ENCODE results near the gene ABCA2.

ABCA2 gene

DNA sequence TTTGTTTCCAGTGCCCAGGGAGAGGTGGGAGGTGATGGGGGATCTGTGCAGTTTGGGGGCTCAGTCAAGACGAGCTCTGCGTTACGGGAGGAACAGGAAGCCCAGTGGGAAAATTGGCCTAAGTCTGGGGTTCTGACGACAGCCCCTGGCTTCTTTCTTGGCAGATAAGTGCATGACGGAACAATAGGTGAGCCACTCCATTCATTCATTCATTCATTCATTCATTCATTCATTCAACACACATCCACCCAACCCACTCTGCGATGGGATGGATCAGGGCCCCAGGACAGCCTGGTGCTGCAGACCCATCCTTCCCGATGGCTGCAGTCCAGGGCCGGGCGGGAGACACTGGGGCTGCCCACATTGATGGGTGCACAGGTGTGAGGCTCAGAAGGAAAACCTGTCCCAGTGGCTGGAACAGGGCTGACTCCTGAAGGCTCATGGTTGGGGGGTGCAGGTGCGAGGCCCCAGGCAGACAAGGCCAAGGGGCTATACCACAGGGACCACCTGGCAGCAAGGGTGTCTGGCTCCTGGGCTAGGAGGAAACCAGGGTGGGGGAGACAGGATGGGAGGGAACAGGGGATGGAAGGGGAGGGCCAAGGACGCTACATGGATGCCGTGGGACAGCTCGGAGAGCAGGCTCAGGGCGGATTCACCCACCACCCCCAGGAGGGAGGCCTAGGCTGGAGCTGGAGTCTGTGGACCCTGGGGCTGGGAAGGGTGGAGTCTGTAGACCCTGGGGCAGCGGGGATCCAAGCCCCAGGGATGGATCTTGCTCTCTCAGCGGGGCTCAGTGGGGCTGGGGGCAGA, 47.2 kb downstream of the ABCA2 start:
- ChIA-PET POLR2A (no interaction called here), CTCF (no interaction called here)
- DNase-seq (ENCODE audit: extremely low spot score) = no peak
- no peak for TF ChIP-seq CTCF (IDR thresholded peaks at IDR 0.05; ENCODE audit: control extremely low read depth, extremely low read depth, low read depth, missing control alignments)

- POLR2A ChIA-PET = no interaction called here
- DNase-seq (ENCODE audit: extremely low spot score) = no peak
- TF ChIP-seq CTCF (IDR thresholded peaks at IDR 0.05; ENCODE audit: control extremely low read depth, extremely low read depth, low read depth, missing control alignments) = no peak
- CTCF ChIA-PET = no interaction called here
Measured at GRCh38 chr9:136979769-136980587, 48.1 kb downstream of the ABCA2 start.

DNA sequence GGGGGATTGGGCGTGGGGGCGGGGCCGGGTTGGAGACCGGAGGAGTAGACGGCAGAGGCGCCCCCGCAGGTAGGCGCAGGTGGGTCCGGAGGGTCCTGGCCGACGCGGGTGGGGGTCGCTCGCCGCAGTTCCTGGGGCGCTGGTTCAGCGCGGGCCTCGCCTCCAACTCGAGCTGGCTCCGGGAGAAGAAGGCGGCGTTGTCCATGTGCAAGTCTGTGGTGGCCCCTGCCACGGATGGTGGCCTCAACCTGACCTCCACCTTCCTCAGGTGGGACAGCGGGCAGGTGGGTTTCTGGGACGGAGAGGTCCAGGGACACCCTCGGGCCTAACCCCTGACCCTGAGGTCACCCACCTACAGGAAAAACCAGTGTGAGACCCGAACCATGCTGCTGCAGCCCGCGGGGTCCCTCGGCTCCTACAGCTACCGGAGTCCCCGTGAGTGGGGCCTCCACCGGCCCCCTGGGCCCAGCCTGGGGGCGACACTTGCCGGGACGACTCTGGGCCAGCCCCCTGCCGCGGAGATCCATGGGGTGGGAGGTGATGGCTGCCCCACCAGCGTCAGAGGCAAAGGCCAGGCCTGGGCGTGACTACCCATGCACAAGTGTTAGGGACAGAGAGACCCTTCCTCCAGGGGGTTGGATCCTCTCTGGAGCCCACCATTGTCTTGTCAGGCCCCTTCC, 49.0 kb downstream of the ABCA2 start:
- DNase-seq (ENCODE audit: extremely low spot score) = no peak
- no peak for TF ChIP-seq CTCF (IDR thresholded peaks at IDR 0.05; ENCODE audit: control extremely low read depth, extremely low read depth, low read depth, missing control alignments)
- ChIA-PET CTCF (interaction anchor here (1.3 to 1.5 kb wide), 2 partner anchors 31 to 56 kb away, joined by 4 to 5 read pairs; no protein-coding TSS in a partner anchor), POLR2A (interaction anchor here (0.7 kb wide), 1 partner anchor 14 kb away, joined by 3 read pairs; no protein-coding TSS in a partner anchor)

DNA sequence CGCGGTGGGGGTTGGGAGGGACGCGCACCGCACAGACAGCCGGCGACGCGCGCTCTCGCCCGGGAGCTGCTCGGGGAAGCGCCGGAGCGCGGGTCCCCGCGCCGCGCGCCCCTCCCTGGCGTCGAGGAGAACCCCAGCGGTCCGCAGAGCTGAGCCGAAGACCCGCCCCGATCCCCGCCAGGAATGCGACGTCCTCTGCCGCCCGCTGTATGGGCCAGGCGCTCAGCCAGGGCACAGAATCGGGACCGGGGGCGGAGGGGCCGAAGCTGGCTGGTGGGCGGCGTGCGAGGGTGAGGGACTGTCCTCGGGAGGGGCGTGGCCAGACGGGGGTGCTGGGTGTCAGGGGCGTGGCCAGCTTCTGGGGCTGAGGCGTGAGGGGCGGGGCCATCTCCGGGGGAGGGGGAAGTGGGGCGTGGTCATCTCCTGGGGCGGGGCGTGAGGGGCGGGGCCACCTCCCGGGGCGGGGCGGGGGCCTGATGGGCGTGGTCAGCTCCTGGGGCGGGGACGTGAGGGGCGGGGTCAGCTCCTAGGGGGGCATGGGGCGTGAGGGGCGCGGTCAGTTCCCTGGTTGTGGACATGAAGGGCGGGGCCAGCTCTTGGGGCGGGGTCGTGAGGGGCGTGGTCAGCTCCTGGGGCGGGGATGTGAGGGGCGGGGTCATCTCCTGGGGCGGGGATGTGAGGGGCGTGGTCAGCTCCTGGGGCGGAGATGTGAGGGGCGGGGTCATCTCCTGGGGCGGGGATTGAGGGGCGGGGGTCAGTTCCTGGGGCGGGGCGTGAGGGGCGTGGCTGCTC, 49.8 kb downstream of the ABCA2 start:
- ChIA-PET CTCF (interaction anchor here (1.3 to 1.5 kb wide), 2 partner anchors 30 to 57 kb away, joined by 4 to 5 read pairs; no protein-coding TSS in a partner anchor), POLR2A (interaction anchor here (0.6 to 0.7 kb wide), 2 partner anchors 14 to 77 kb away, joined by 3 read pairs; no protein-coding TSS in a partner anchor)
- peak; percentile 81 for DNase-seq (ENCODE audit: extremely low spot score)
- TF ChIP-seq CTCF (IDR thresholded peaks at IDR 0.05; ENCODE audit: control extremely low read depth, extremely low read depth, low read depth, missing control alignments) = no peak

GRCh38 chr9:136977649-136978072, 50.4 kb downstream of the ABCA2 start:
- CTCF ChIA-PET = interaction anchor here (1.0 to 3.6 kb wide), 3 partner anchors 30 to 57 kb away, joined by 3 to 20 read pairs (median 5); no protein-coding TSS in a partner anchor
- TF ChIP-seq CTCF (IDR thresholded peaks at IDR 0.05; ENCODE audit: control extremely low read depth, extremely low read depth, low read depth, missing control alignments) = no peak
- POLR2A ChIA-PET = interaction anchor here (0.6 kb wide), 1 partner anchor 76 kb away, joined by 3 read pairs; no protein-coding TSS in a partner anchor
- no peak for DNase-seq (ENCODE audit: extremely low spot score)
